NCI-H446 treated with DMSO at 0.1 percent for 48 hours (cell line): ENCODE results near the gene CELA1.

Experiments used
- DNase-seq: peaks from one replicate; lab custom pipeline; 2025; lab: John Stamatoyannopoulos, UW

The CELA1 gene

GRCh38 chr12:51346581-51346980, at the start of gene CELA1:
Gene CELA1 (minus strand): TSS chr12:51346679. CDS start chr12:51346638, 41 bp downstream.
- DNase-seq: no peak

GRCh38 chr12:51395283-51396230, 49.1 kb upstream of the CELA1 start:
- DNase-seq: no peak

DNA sequence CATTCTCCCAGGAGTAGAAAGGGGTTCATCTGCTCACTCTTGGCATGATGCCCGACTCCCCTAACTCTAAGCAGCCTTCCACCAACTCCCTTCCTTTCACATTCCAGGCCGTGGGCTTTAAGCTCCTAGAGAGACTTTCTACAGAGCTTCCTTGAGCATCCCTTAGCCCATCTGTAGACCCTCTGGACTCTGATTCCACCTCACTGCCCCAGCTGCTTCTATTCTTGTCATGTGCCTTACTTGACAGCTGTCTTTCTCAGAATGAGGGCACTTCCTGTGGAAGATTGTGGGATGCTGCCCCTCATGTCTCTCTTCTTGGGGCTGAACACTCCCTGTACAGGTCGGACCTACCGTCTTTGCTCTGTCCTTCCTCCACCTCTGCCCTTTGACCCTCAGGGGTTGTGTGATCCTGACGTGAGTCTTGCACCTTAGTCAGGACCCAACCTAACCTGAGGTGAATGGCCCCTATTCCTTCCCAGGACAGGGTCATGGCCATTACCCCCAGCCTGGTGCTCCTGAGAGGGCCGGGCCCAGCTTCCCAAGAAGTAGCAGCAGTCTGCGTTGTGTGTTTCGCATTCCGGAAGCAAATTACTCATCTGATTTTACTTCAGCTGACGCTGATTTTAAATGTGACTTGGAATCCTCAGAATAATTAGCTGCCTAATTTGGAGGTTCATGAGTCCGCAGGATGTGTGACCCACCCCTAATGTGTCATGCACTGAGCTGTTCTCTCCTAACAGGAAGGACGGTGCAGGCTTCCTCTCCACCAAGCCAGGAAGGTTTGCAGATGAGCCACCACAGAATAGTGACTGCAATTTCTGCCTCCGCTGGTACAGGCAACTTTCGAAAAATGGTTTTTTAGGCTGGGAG, 47.4 kb upstream of the CELA1 start:
- no peak for DNase-seq

- no peak for DNase-seq
These were observed 46.2 kb upstream of the CELA1 start for GRCh38 chr12:51392556-51393237.

GRCh38 chr12:51391283-51392123, 45.0 kb upstream of the CELA1 start, which contains the start of gene GALNT6:
Gene GALNT6 (minus strand): TSS chr12:51391406. CDS start chr12:51379781, 11,625 bp downstream.
- DNase-seq: no peak

DNA sequence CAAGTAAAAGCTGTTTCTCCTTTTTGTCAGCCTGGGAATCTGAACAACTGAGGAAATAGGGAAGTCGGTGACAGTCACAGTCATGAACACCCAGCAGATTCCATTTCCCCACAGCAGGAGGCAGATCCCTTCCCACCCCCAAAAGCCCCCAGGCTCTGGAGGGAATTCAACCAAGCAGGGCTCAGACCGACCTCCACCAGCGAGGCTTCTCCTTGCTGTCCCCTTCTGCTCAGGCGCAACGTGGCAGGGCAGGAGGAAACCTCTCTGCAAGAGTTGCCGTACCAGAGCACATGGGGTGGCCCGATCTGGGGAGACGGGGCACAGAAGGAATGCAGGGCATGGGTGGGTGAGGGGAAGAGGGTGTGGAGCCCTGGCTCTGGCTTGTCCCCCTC, 44.4 kb upstream of the CELA1 start:
- DNase-seq: no peak

DNA sequence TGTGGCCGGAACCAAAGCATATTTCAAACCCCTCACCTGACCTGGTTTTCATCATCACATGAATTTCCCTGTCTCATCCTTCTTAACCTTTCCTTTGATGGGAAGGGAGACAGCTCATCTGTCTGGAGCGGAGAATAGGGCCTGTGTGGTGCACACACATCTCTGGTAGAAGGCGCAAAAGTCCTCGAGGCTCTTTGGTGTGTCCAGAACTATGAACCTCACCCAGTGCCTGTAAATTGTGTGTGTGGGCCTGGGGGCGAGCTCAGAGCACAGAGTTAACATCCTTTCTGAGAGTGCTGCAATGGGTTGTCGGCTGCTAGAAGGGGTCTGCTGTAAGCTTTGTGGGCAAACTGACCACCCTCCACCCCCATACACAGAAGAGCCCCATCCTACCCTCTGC, 44.0 kb upstream of the CELA1 start:
- no peak for DNase-seq

- DNase-seq: no peak
These were observed 43.0 kb upstream of the CELA1 start for GRCh38 chr12:51389302-51389999.

- no peak for DNase-seq
These were observed 42.4 kb upstream of the CELA1 start for GRCh38 chr12:51388846-51389245.

- DNase-seq: peak; percentile 43
These were observed 41.8 kb upstream of the CELA1 start for GRCh38 chr12:51388069-51388799.

- DNase-seq: no peak
These were observed 39.9 kb upstream of the CELA1 start for GRCh38 chr12:51386351-51386750.

GRCh38 chr12:51383269-51383905, 36.9 kb upstream of the CELA1 start:
- no peak for DNase-seq

DNA sequence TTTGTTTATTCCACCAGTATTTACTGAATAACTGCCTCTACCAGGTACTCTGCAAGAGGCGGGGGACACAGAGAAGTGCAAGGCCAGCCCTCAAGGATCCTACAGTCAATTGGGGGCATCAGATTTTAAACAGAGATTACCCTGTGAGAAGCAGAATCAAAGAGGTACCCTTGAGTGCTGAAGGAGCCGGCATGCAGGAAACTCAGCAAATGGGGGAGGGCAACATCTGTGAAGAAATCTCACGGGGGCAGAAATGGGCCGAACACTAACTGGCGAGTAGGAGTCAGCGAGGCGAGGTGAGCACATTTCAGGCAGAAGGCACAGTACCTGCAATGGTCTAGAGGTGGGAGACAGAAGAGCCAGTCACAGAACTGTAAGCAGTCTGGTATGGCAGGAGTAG, 35.7 kb upstream of the CELA1 start:
- DNase-seq: no peak

DNA sequence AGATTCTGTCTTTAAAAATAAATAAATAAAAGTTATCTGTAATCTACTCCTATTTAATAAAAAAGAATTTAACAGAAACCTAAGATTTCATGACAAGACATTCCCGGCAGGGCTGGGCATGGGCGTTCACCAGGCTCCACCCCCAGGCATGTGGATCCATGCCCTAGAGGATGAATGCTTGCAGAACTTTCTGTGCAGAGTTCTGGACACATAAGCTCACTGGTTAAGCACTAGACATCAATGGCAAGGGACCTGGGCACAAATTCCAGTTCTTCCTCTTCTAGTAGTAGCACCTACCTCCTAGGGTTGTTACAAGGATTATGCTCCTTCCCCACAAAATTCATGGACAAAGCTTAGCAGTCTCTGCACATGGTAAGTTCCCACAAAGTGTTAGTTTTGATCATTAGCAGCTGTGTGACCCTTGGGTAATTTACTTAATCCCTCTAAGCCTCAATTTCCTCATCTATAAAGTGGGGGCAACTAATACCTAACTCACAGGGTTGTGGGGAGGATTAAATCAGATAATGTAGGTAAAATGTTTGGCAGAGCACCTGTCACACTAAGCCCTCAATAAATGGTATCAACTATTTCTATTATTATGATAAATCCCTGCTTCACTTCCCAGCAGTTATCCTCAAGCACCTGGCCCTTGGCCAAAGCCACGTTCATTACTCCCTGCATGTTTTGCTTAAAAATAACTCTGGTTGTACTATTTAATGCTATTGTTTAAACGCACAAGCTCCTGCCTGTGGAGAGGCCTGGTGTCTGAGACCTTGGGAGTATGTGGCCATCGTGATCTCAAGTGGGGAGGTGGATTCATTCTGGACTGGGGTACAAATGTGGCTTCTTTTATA, 35.0 kb upstream of the CELA1 start:
- DNase-seq: no peak

GRCh38 chr12:51379571-51379970, 33.1 kb upstream of the CELA1 start:
- DNase-seq: no peak

- no peak for DNase-seq
These were observed 32.3 kb upstream of the CELA1 start for GRCh38 chr12:51378749-51379148.

DNA sequence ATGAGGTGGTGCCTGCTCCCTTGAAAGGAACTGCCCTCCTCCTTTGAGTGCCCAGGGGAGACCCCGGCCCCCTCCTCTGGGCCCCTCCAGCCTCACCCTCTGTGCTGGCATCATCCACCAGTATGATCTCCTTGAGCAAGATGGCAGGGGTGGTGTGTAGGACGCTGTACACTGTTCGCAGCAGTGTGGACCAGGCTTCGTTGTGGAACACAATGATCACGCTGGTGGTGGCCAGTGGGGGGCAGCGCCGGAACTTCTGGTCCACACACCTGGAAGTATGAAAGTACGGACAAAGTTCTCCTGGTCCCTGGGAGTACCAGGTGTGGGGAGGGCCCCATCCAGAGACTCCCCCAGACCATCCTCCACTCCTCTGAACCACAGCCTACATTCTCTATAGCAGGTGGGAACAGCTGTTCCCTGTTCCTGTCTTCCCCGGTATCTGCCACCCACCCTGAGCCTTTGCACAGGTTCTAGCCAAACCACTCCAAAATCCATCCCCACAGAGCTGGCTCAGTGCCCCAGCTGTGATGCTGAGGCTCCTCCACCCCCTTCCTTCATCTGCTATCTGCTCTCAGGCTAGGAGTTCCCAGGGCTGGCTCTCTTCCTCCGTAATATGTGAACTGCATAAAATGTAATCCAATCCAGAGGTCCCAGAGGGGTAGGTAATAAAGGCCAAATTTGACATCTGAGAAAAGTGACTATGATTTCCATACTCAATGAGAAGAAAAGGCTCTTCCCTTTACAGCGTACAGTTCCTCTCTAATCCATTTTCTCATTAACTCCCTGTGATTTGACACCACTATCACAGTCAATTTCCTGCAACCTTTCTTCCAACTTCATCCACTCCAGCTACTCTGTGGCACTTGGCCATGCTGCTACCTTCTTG, 30.9 kb upstream of the CELA1 start:
- no peak for DNase-seq
